ENCODE measurements around the gene GRHL3. TPM values are rescaled to one million over a fixed set of nuclear protein-coding genes. Genes with fewer than 3 reads are reported as not detected.

Gene GRHL3
- polyA plus RNA-seq, 3 donors = 0.03 TPM; not detected in 2

DNA sequence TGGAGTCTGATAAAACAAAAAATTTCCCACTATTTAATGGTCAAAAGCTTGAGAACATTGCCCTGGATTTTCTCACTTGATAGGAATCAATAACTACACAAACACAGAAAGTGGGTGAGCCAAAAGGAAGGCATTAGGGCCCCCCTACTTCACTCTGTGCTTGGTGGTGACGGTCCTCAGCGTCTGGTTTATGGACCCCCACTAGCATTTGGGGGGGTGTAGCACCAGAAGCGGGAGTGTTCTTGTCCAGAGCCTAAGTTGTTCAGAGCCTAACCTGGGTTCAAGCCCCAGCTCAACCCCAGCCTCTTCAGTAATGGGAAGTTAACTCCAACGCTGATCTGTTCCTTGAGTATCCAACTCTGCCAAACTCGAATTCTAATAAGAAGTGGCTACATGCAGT, 61.4 kb downstream of the GRHL3 start:
- H3K4me2 ChIP-seq (replicated peaks; ENCODE audit: extremely low read depth, low read length, poor library complexity, severe bottlenecking) = no peak overlapping the region
- intact Hi-C loops (cut with micrococcal nuclease) = no loop called here

DNA sequence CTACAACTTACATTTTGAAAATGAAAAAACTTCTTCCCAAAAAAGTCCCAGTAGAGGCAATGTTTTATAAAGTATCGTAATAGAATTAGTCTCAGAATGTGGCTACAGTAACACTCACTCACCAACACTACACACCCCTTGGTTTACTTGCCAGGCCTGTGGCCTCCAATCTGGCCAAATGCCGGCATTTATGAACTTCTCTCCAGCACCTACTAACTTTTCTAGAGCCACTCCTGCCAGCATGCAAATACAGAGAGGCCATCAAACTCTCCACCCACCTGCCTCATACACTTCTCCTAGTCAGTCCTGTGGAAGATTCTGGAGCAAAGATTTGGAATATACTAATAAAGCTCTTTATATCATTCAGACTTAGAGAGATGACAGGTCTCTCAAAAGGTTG, 62.1 kb downstream of the GRHL3 start:
- no peaks in the 10 kb centered on the region for H3K9me3 Mint-ChIP-seq
- peaks cover 17 to 23% of the 10 kb centered on the region in 2 donors for H3K4me1 ChIP-seq (ENCODE audit: control insufficient read depth in 1 of 2, insufficient read depth in 2 of 2, low read length in 2 of 2)
- DNase-seq = no peak
- peaks cover 0 to 1% (median 0%) of the 10 kb centered on the region in 3 donors for H3K27me3 Mint-ChIP-seq (ENCODE audit: low read depth in 3 of 3)
- no peaks in the 10 kb centered on the region for H4K20me1 ChIP-seq (ENCODE audit: insufficient read depth, low read length)
- peaks cover 30% of the 10 kb centered on the region for H3K4me1 Mint-ChIP-seq
- no peak overlapping the region for H3K4me3 ChIP-seq (replicated peaks in 1 of 3; ENCODE audit: low read depth in 2 of 3, low read length in 3 of 3)
- H2AFZ ChIP-seq (ENCODE audit: insufficient read depth, low read depth, low read length, poor library complexity, severe bottlenecking) = no peak overlapping the region
- H3K79me2 ChIP-seq (ENCODE audit: insufficient read depth, low read length) = no peaks in the 10 kb centered on the region
- no peaks in the 10 kb centered on the region for H3K36me3 ChIP-seq (replicated peaks in 1 of 2; ENCODE audit: control insufficient read depth in 1 of 2, insufficient read depth in 2 of 2, low read length in 2 of 2)
- H3K27ac ChIP-seq (ENCODE audit: low read depth in 1 of 2, low read length in 2 of 2) = no peak overlapping the region
- no peak overlapping the region for H3K9ac ChIP-seq (ENCODE audit: insufficient read depth, low read length, poor library complexity, severe bottlenecking)
- no CpG with 5 or more reads among the region's 2 CpGs for WGBS (ENCODE audit: insufficient coverage)
- intact Hi-C loops (cut with micrococcal nuclease) = no loop called here
- no peaks in the 10 kb centered on the region for H3K27me3 ChIP-seq (ENCODE audit: control insufficient read depth in 2 of 2, insufficient read depth in 2 of 2, low read length in 2 of 2)
- H3K36me3 Mint-ChIP-seq = peaks cover 3 to 8% of the 10 kb centered on the region in 2 donors
- no peak overlapping the region for H3K4me3 Mint-ChIP-seq
- H3K9me3 ChIP-seq (replicated peaks in 1 of 2; ENCODE audit: control insufficient read depth in 1 of 2, insufficient read depth in 1 of 2, low read length in 2 of 2) = no peaks in the 10 kb centered on the region
- H3K27ac Mint-ChIP-seq = peak overlapping the region in 3 of 7 donors; percentile 18 to 38 (median 33)
- TF ChIP-seq, protein P1, sequence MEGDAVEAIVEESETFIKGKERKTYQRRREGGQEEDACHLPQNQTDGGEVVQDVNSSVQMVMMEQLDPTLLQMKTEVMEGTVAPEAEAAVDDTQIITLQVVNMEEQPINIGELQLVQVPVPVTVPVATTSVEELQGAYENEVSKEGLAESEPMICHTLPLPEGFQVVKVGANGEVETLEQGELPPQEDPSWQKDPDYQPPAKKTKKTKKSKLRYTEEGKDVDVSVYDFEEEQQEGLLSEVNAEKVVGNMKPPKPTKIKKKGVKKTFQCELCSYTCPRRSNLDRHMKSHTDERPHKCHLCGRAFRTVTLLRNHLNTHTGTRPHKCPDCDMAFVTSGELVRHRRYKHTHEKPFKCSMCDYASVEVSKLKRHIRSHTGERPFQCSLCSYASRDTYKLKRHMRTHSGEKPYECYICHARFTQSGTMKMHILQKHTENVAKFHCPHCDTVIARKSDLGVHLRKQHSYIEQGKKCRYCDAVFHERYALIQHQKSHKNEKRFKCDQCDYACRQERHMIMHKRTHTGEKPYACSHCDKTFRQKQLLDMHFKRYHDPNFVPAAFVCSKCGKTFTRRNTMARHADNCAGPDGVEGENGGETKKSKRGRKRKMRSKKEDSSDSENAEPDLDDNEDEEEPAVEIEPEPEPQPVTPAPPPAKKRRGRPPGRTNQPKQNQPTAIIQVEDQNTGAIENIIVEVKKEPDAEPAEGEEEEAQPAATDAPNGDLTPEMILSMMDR (IDR thresholded peaks at IDR 0.05) = no peak
- no peak overlapping the region for H3K4me2 ChIP-seq (replicated peaks; ENCODE audit: extremely low read depth, low read length, poor library complexity, severe bottlenecking)

More for the DNA sequence above, 61.4 kb downstream of the GRHL3 start:
- Mint-ChIP-seq H3K4me3 (no peak overlapping the region), H3K27ac (peak overlapping the region in 1 of 7 donors; percentile 8), H3K36me3 (peaks cover 3 to 8% of the 10 kb centered on the region in 2 donors), H3K4me1 (peaks cover 28% of the 10 kb centered on the region), H3K9me3 (no peaks in the 10 kb centered on the region), H3K27me3 (ENCODE audit: low read depth in 3 of 3) (peaks cover 0 to 1% (median 0%) of the 10 kb centered on the region in 3 donors)
- no peaks in the 10 kb centered on the region for H3K79me2 ChIP-seq (ENCODE audit: insufficient read depth, low read length)
- H3K4me3 ChIP-seq (replicated peaks in 1 of 3; ENCODE audit: low read depth in 2 of 3, low read length in 3 of 3) = no peak overlapping the region
- H3K36me3 ChIP-seq (replicated peaks in 1 of 2; ENCODE audit: control insufficient read depth in 1 of 2, insufficient read depth in 2 of 2, low read length in 2 of 2) = no peaks in the 10 kb centered on the region
- no peak overlapping the region for H3K9ac ChIP-seq (ENCODE audit: insufficient read depth, low read length, poor library complexity, severe bottlenecking)
- H3K27me3 ChIP-seq (ENCODE audit: control insufficient read depth in 2 of 2, insufficient read depth in 2 of 2, low read length in 2 of 2) = no peaks in the 10 kb centered on the region
- H3K9me3 ChIP-seq (replicated peaks in 1 of 2; ENCODE audit: control insufficient read depth in 1 of 2, insufficient read depth in 1 of 2, low read length in 2 of 2) = no peaks in the 10 kb centered on the region
- TF ChIP-seq, protein P1 (IDR thresholded peaks at IDR 0.05) = no peak
- H3K4me1 ChIP-seq (ENCODE audit: control insufficient read depth in 1 of 2, insufficient read depth in 2 of 2, low read length in 2 of 2) = peaks cover 17 to 22% of the 10 kb centered on the region in 2 donors
- no peak overlapping the region for H3K27ac ChIP-seq (ENCODE audit: low read depth in 1 of 2, low read length in 2 of 2)
- H2AFZ ChIP-seq (ENCODE audit: insufficient read depth, low read depth, low read length, poor library complexity, severe bottlenecking) = no peak overlapping the region
- no peak for DNase-seq
- 80% methylated on average over 1 of the region's 5 CpGs for WGBS (ENCODE audit: insufficient coverage)
- H4K20me1 ChIP-seq (ENCODE audit: insufficient read depth, low read length) = no peaks in the 10 kb centered on the region
